Stimulated activated CD4-positive, alpha-beta T cell treated with anti-CD3 and anti-CD28 coated beads, Interleukin-15, amount 100 ng/mL, for 24 hours (primary cell): ENCODE data around the gene DDI2.

Source experiments
- DNase-seq: peaks from one replicate; pipeline ENCODE4 v3.0.0-alpha.2; 2020

Gene DDI2

GRCh38 chr1:15705184-15705566 lies 87.9 kb downstream of the DDI2 start:
- no peak for DNase-seq

GRCh38 chr1:15706751-15707150 lies 89.5 kb downstream of the DDI2 start:
- DNase-seq, result no peak

- DNase-seq, result no peak
Observed at GRCh38 chr1:15707239-15707925, 90.1 kb downstream of the DDI2 start.

GRCh38 chr1:15708486-15709137 lies 91.4 kb downstream of the DDI2 start:
- DNase-seq, result no peak

GRCh38 chr1:15709226-15709625 lies 92.0 kb downstream of the DDI2 start:
- DNase-seq, result no peak

GRCh38 chr1:15712168-15712567 lies 94.9 kb downstream of the DDI2 start:
- no peak for DNase-seq

- no peak for DNase-seq
Observed at GRCh38 chr1:15714406-15715136, 97.3 kb downstream of the DDI2 start.

- no peak for DNase-seq
Observed at GRCh38 chr1:15717418-15718125, 100.3 kb downstream of the DDI2 start.

GRCh38 chr1:15718199-15718601 lies 100.9 kb downstream of the DDI2 start:
- DNase-seq, result no peak
